Breast epithelium (tissue), 4 donors: ENCODE measurements around the gene PURB. TPM values are rescaled to one million over a fixed set of nuclear protein-coding genes. Genes with fewer than 3 reads are reported as not detected.

Source experiments
- DNase-seq, 2 donors: peaks; one replicate each; pipeline ENCODE4 v3.0.0-alpha.2; 2019; ENCODE audit warnings: low spot score in 2 of 2
- H3K27ac ChIP-seq, 2 donors: fragments of 200-600 bp; sonication (generic) in 1 of 2; one replicate each; pipeline ENCODE4 v1.5.1; 2016 to 2019; ENCODE audit warnings: mild to moderate bottlenecking in 1 of 2
- H3K27me3 ChIP-seq, 2 donors: fragments of 200-600 bp; sonication (generic) in 1 of 2; one replicate each; pipeline versions ENCODE4 v1.5.1 to v1.6.0; 2017 to 2019; ENCODE audit warnings: control low read depth in 1 of 2, mild to moderate bottlenecking in 1 of 2
- H3K36me3 ChIP-seq: fragments of 200-600 bp; one replicate; pipeline ENCODE4 v1.5.1; 2019
- H3K4me1 ChIP-seq, 2 donors: fragments of 200-600 bp; sonication (generic); one replicate each; pipeline ENCODE4 v1.5.1; 2016 to 2019; ENCODE audit warnings: control low read depth in 1 of 2
- H3K4me3 ChIP-seq, 3 donors: fragments of 200-600 bp; sonication (generic); 1 replicate in 2 of 3; 2 replicates in 1 of 3; pipeline ENCODE4 v1.5.1; 2016 to 2019; ENCODE audit warnings: mild to moderate bottlenecking in 3 of 3, moderate library complexity in 2 of 3
- H3K9me3 ChIP-seq, 2 donors: fragments of 200-600 bp; sonication (generic) in 1 of 2; one replicate each; pipeline ENCODE4 v1.5.1; 2016 to 2019; ENCODE audit warnings: control low read depth in 1 of 2
- POLR2A ChIP-seq: fragments of 450-650 bp; IDR thresholded peaks from one replicate; pipeline ENCODE4 v1.6.1; 2016; ENCODE audit warnings: antibody characterized with exemption, mild to moderate bottlenecking, moderate library complexity
- POLR2AphosphoS5 ChIP-seq, 3 donors: sonication (generic); formaldehyde crosslinking; IDR thresholded peaks; one replicate each; pipeline ENCODE4 v1.6.1; 2017; ENCODE audit warnings: antibody characterized with exemption in 3 of 3
- intact Hi-C: fragments of 100-400 bp; cut with DNase I; formaldehyde crosslinking; loops from one replicate; pipeline ENCODE4 v1.15.1; 2023; ENCODE audit warnings: low total_unique reads
- total RNA-seq, 3 donors: library from RNA; depleted of rRNA; stranded (reverse); fragments of >200 nt; gene quantifications; one replicate each; pipeline ENCODE4 v1.1.0, GENCODE V29; 2016
- TF ChIP-seq, protein P1 (sequence below), 3 donors: fragments of 450-650 bp; IDR thresholded peaks; one replicate each; pipeline ENCODE4 v1.5.1; 2016 to 2017; ENCODE audit warnings: antibody characterized with exemption in 3 of 3, mild to moderate bottlenecking in 3 of 3, moderate library complexity in 3 of 3

Gene PURB
- total RNA-seq, 3 donors from 2014 or later: 22.7 to 27.2 (median 24.9) TPM

DNA sequence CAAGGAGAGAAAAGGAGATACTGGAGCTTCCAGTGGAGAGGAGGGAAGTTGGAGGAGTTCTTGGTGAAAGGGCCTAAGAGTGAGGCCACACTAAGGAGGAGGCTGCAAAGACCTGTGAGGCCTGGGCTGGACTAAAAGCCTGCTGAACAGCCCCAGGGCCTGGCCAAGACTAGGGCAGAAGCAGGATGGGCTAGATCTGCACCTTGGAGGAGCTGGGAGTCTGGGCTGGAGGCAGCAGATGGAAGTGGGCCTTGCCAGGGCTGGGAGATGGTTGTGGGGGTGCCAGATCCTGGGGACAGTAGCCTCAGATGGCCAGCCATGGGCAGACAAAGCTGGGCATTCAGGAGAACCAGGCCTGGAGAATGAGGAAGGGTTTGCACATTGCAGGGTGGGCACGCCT, 6.5 kb upstream of the PURB start:
- Histone ChIP-seq H3K27ac (no peak overlapping the region), H3K9me3 (no peaks in the 10 kb centered on the region), H3K27me3 (no peaks in the 10 kb centered on the region), H3K4me3 (no peak overlapping the region), H3K36me3 (no peaks in the 10 kb centered on the region), H3K4me1 (no peaks in the 10 kb centered on the region)
- TF ChIP-seq, protein P1, sequence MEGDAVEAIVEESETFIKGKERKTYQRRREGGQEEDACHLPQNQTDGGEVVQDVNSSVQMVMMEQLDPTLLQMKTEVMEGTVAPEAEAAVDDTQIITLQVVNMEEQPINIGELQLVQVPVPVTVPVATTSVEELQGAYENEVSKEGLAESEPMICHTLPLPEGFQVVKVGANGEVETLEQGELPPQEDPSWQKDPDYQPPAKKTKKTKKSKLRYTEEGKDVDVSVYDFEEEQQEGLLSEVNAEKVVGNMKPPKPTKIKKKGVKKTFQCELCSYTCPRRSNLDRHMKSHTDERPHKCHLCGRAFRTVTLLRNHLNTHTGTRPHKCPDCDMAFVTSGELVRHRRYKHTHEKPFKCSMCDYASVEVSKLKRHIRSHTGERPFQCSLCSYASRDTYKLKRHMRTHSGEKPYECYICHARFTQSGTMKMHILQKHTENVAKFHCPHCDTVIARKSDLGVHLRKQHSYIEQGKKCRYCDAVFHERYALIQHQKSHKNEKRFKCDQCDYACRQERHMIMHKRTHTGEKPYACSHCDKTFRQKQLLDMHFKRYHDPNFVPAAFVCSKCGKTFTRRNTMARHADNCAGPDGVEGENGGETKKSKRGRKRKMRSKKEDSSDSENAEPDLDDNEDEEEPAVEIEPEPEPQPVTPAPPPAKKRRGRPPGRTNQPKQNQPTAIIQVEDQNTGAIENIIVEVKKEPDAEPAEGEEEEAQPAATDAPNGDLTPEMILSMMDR (IDR thresholded peaks at IDR 0.05): no peak
- TF ChIP-seq POLR2A (no peak), POLR2AphosphoS5 (IDR thresholded peaks at IDR 0.05) (no peak)
- intact Hi-C loops: no loop called here
- DNase-seq: no peak

DNA sequence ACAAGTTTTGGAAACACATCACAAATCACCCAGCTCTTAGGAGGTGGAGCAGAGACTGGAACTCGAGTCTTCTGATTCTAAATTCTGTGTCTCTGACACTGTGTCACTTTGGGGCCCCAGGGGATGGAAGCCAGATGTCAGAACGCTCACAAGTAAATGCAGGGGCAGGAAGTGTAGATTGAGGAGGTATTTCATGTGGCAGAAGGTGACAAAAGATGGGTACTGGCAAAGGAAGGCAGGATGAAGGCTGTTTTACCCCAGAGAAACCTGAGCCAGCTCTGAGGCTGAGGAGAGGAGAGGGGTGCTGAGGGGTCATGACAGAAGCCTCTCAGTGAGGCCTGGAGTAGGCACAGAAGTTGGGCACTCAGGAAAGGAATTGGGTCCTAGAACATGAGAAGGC, 6.0 kb upstream of the PURB start:
- H3K4me3 ChIP-seq: no peak overlapping the region
- DNase-seq: no peak
- intact Hi-C loops: no loop called here

DNA sequence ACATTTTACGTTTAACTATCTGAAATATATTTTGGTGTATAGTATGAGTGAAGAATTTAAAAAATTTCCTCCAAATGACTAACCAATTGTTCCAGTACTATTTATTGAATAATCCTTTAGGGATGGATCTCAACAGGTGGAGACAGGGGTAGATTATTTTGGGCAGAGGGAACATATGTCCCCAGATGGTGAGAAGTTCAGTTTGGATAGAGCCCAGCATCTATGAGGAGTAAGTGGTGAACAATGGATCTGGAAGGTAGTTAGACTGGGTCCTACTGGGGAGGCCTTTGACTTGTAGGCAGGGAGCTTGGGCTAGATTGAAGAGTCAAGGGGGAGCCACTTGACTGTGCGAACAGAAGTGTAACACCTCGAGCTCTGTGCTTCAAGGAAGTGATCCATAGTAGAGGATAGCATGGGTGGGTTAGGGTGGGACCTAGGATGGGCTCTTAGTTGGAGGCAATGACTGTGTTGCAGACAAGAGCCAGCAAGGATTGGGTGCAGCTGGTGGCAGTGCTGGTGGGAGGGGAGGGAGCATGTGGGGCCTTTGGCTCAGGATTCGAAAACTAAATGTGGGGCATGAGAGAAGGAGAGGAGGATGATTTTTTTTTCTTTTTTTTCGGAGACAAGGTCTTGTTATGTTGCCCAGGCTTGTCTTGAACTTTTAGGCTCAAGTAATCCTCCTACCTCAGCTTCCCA, 3.9 kb upstream of the PURB start:
- H3K4me3 ChIP-seq: no peak overlapping the region
- intact Hi-C loops: no loop called here

More for the DNA sequence above, 6.0 kb upstream of the PURB start:
- Histone ChIP-seq H3K27me3 (no peaks in the 10 kb centered on the region), H3K4me1 (no peaks in the 10 kb centered on the region), H3K27ac (no peak overlapping the region), H3K36me3 (no peaks in the 10 kb centered on the region), H3K9me3 (no peaks in the 10 kb centered on the region)
- TF ChIP-seq POLR2A (no peak), POLR2AphosphoS5 (IDR thresholded peaks at IDR 0.05) (no peak)
- TF ChIP-seq, protein P1 (IDR thresholded peaks at IDR 0.05): no peak

DNA sequence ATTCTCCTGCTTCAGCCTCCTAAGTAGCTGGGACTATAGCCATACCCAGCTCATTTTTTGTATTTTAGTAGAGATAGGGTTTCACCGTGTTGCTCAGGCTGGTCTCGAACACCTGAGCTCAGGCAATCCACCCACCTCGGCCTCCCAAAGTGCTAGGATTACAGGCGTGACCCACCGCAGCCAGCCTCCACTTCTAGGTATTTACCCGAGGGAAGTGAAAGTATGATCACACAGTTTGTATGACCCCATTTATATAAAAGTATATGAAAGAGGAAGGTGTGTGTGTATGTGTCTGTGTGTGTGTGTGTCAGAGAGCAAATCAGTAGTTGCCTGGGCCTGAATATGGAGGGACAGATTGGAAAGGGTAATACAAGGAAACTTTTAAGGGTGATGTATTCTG, 2.0 kb upstream of the PURB start:
- Histone ChIP-seq H3K27me3 (no peaks in the 10 kb centered on the region), H3K27ac (no peak overlapping the region), H3K36me3 (no peaks in the 10 kb centered on the region), H3K4me3 (no peak overlapping the region), H3K9me3 (no peaks in the 10 kb centered on the region), H3K4me1 (peaks cover 0 to 18% of the 10 kb centered on the region in 2 donors)
- intact Hi-C loops: no loop called here
- TF ChIP-seq, protein P1 (IDR thresholded peaks at IDR 0.05): no peak
- no peak for TF ChIP-seq POLR2A
- no peak for TF ChIP-seq POLR2AphosphoS5 (IDR thresholded peaks at IDR 0.05)
- no peak for DNase-seq

More for the DNA sequence above, 3.9 kb upstream of the PURB start:
- no peak for TF ChIP-seq POLR2AphosphoS5 (IDR thresholded peaks at IDR 0.05)
- TF ChIP-seq, protein P1 (IDR thresholded peaks at IDR 0.05): no peak
- no peak for TF ChIP-seq POLR2A
- no peaks in the 10 kb centered on the region for H3K27me3 ChIP-seq
- no peak for DNase-seq
- H3K4me1 ChIP-seq: no peaks in the 10 kb centered on the region
- no peaks in the 10 kb centered on the region for H3K36me3 ChIP-seq
- no peaks in the 10 kb centered on the region for H3K9me3 ChIP-seq
- no peak overlapping the region for H3K27ac ChIP-seq

DNA sequence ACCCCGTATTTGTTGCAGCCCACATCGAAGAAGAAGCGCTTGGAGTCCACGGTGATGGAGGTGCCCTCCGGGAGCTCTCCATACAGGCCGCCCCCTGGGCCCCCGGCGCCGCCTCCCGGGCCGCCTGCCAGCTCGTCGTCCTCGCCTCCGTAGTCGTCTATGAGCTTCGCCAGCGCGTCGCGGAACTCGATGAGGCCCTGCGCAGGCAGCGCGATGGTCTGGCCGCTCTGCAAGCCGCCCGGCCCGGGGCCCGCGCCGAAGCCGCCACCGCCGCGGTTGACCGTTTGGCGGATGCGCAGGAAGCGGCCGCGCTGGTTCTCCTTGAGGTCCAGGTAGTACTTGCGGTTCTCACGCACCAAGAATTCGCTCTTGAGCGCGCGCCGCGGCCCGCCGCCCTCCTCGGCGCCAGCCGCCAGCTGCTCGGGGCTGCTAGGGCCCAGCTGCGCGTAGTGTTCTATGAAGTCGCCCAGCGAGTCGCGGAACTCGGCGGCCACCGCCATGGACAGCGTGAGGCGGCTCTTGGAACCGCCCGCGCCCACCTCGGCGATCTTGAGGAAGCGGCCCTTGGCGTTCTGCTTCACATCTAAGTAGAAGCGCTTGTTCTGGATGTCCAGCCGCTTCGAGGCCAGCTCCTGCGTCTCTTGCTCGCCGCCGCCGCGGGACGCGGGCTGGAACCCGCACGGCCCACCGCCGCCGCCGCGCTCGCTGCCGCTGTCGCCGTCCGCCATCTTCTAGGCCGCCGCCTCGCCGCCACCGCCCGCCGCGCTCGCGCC, 523 bp downstream of the PURB start:
- Histone ChIP-seq H3K27ac (peak overlapping the region; percentile 96 to 98), H3K4me1 (peaks cover 0 to 21% of the 10 kb centered on the region in 2 donors), H3K27me3 (no peaks in the 10 kb centered on the region), H3K4me3 (peak overlapping the region; percentile 77 to 96 (median 95)), H3K9me3 (no peaks in the 10 kb centered on the region), H3K36me3 (no peaks in the 10 kb centered on the region)
- peak; percentile 26 to 56 for DNase-seq
- TF ChIP-seq, protein P1 (IDR thresholded peaks at IDR 0.05): no peak
- TF ChIP-seq POLR2AphosphoS5 (IDR thresholded peaks at IDR 0.05) (peak; percentile 31 to 47 (median 46)), POLR2A (no peak)
- intact Hi-C loops: no loop called here
